GM12878 (cell line): ENCODE measurements around the gene LSM7. TPM values are rescaled to one million over a fixed set of nuclear protein-coding genes. Genes with fewer than 3 reads are reported as not detected.
A peak's percentile ranks its signal among the peaks of the same experiment; 100 is the strongest.

Experiments used
- ATAC-seq: fragments of 200-7000 bp; cut with Tn5 transposase; 3 replicates; pipeline ENCODE4 v1.9.1; 2020; ENCODE audit warnings: mild to moderate bottlenecking, moderate library complexity
- BruUV-seq: library from RNA; stranded (reverse); fragments of 400-500 nt; replicated peaks from 2 replicates; lab custom pipeline; 2021; lab: Mats Ljungman, UMichigan
- CTCF ChIA-PET: fragments of 300-600 bp; sonication (Branson Sonifier 250); formaldehyde crosslinking; extraction: SDS; loops from one replicate; lab custom pipeline; 2021; ENCODE audit warnings: inconsistent platforms; lab: Yijun Ruan, JAX
- POLR2A ChIA-PET: fragments of 350-600 bp; formaldehyde crosslinking; extraction: SDS; loops from one replicate; lab custom pipeline; 2021; ENCODE audit warnings: inconsistent platforms; lab: Charles Lee
- RAD21 ChIA-PET: fragments of 300-600 bp; sonication (Branson Sonifier 250); formaldehyde crosslinking; loops from one replicate; lab custom pipeline; 2023; ENCODE audit warnings: antibody characterized with exemption; ENCODE audit not compliant: unreplicated experiment; lab: Charles Lee
- SMC1A ChIA-PET: fragments of 300-600 bp; sonication (Branson Sonifier 250); formaldehyde crosslinking; loops from one replicate; lab custom pipeline; 2023; ENCODE audit not compliant: unreplicated experiment, uncharacterized antibody; lab: Charles Lee
- DNase-seq: peaks from one replicate; pipeline ENCODE4 v3.0.0-alpha.2; 2011; ENCODE audit warnings: low read depth, low spot score
- FAIRE-seq: peaks from 3 replicates; lab custom pipeline; 2011; peaks lifted over from hg19 to GRCh38; lab: Jason Lieb, UNC
- H2AFZ ChIP-seq: 2 replicates; pipeline ENCODE4 v1.6.0; 2011; ENCODE audit warnings: low read depth, low read length, control low read depth; ENCODE audit not compliant: control insufficient read depth
- H3K27ac ChIP-seq: 2 replicates; pipeline ENCODE4 v1.5.1; 2011; ENCODE audit warnings: control low read depth; ENCODE audit not compliant: control insufficient read depth, insufficient read depth
- H3K27me3 ChIP-seq, 2 experiments: replicated peaks in 1 of 2; 2 replicates each; pipeline versions ENCODE4 v1.6.0 to v1.6.1; 2011; ENCODE audit warnings: low read length in 1 of 2; ENCODE audit not compliant: control insufficient read depth in 2 of 2, insufficient read depth in 2 of 2
- H3K36me3 ChIP-seq, 2 experiments: 2 replicates each; pipeline ENCODE4 v1.5.1; 2011; ENCODE audit warnings: low read length in 1 of 2; ENCODE audit not compliant: control insufficient read depth in 2 of 2, insufficient read depth in 2 of 2
- H3K4me1 ChIP-seq: 2 replicates; pipeline ENCODE4 v1.6.1; 2011; ENCODE audit warnings: mild to moderate bottlenecking, low read length, moderate library complexity, mixed read lengths; ENCODE audit not compliant: control insufficient read depth, insufficient read depth
- H3K4me2 ChIP-seq: 2 replicates; pipeline ENCODE4 v1.6.0; 2011; ENCODE audit warnings: control low read depth; ENCODE audit not compliant: control insufficient read depth, insufficient read depth
- H3K4me3 ChIP-seq: fragments of 200-600 bp; sonication (generic); 2 replicates; pipeline ENCODE4 v1.5.1; 2016
- H3K79me2 ChIP-seq: 2 replicates; pipeline ENCODE4 v1.6.0; 2011; ENCODE audit warnings: low read length; ENCODE audit not compliant: control insufficient read depth, insufficient read depth
- H3K9ac ChIP-seq: 2 replicates; pipeline ENCODE4 v1.8.0; 2011; ENCODE audit warnings: low read length, control low read depth, mixed read lengths; ENCODE audit not compliant: control insufficient read depth, insufficient read depth
- H3K9me3 ChIP-seq: replicated peaks from 3 replicates; pipeline ENCODE4 v1.5.1; 2011; ENCODE audit warnings: mild to moderate bottlenecking, low read length; ENCODE audit not compliant: control insufficient read depth, insufficient read depth
- H4K20me1 ChIP-seq: 2 replicates; pipeline ENCODE4 v1.6.0; 2011; ENCODE audit not compliant: control insufficient read depth, insufficient read depth
- BCL3 ChIP-seq: IDR thresholded peaks from 2 replicates; pipeline ENCODE4 v1.6.1; 2011; ENCODE audit warnings: borderline replicate concordance, low read depth, mild to moderate bottlenecking, moderate library complexity, low read length; ENCODE audit not compliant: insufficient read depth, poor library complexity, severe bottlenecking
- CREB1 ChIP-seq: IDR thresholded peaks from 2 replicates; pipeline ENCODE4 v1.6.1; 2012; ENCODE audit warnings: low read depth, mild to moderate bottlenecking, inconsistent platforms
- CREM ChIP-seq: IDR thresholded peaks from 2 replicates; pipeline ENCODE4 v1.6.1; 2014; ENCODE audit warnings: antibody characterized with exemption, low read depth
- FOXK2 ChIP-seq: fragments of 450-650 bp; IDR thresholded peaks from 2 replicates; pipeline ENCODE4 v1.6.1; 2017; ENCODE audit warnings: mild to moderate bottlenecking, moderate library complexity
- IKZF1 ChIP-seq: fragments of 450-650 bp; conservative IDR thresholded peaks from 2 replicates; pipeline ENCODE4 v1.6.1; 2017; ENCODE audit warnings: antibody characterized with exemption, mild to moderate bottlenecking
- PBX3 ChIP-seq: IDR thresholded peaks from 2 replicates; pipeline ENCODE4 v1.6.1; 2011; ENCODE audit warnings: mild to moderate bottlenecking, low read depth, low read length, moderate library complexity; ENCODE audit not compliant: insufficient replicate concordance
- POLR2A ChIP-seq: IDR thresholded peaks from 2 replicates; pipeline ENCODE4 v1.6.1; 2011; ENCODE audit warnings: low read depth, mild to moderate bottlenecking, low read length
- RAD21 ChIP-seq: IDR thresholded peaks from 2 replicates; pipeline ENCODE4 v1.6.1; 2011; ENCODE audit warnings: mild to moderate bottlenecking, low read depth, low read length, moderate library complexity; ENCODE audit not compliant: insufficient read depth
- RB1 ChIP-seq: fragments of 450-650 bp; formaldehyde crosslinking; IDR thresholded peaks from 2 replicates; pipeline ENCODE4 v1.6.1; 2017; ENCODE audit warnings: mild to moderate bottlenecking, borderline replicate concordance
- SKIL ChIP-seq: fragments of 450-650 bp; IDR thresholded peaks from 2 replicates; pipeline ENCODE4 v1.6.1; 2017; ENCODE audit warnings: mild to moderate bottlenecking, low read depth, inconsistent platforms; ENCODE audit not compliant: poor library complexity, severe bottlenecking
- SMC3 ChIP-seq: IDR thresholded peaks from 2 replicates; pipeline ENCODE4 v1.6.1; 2011; ENCODE audit warnings: low read length, improper control_type of control experiment, borderline replicate concordance
- TCF7 ChIP-seq: IDR thresholded peaks from 2 replicates; pipeline ENCODE4 v1.6.1; 2014; ENCODE audit warnings: antibody characterized with exemption, borderline replicate concordance
- ZBTB40 ChIP-seq: fragments of 450-650 bp; IDR thresholded peaks from 2 replicates; pipeline ENCODE4 v1.6.1; 2016; ENCODE audit warnings: mild to moderate bottlenecking, moderate library complexity, borderline replicate concordance
- ZNF24 ChIP-seq: fragments of 450-650 bp; IDR thresholded peaks from 2 replicates; pipeline ENCODE4 v1.6.1; 2017; ENCODE audit warnings: antibody characterized with exemption, mild to moderate bottlenecking
- WGBS: methylation state at CpG from one replicate; pipeline ENCODE4 v1.1.6; 2016; ENCODE audit warnings: low lambda C conversion rate; ENCODE audit not compliant: insufficient replicate concordance, insufficient coverage; ENCODE audit errors: missing lambda C conversion rate; 5-methylcytosine and 5-hydroxymethylcytosine counted together
- in situ Hi-C: fragments of 300-500 bp; cut with MboI; formaldehyde crosslinking; loops from 9 replicates; pipeline ENCODE4 v1.14.3; 2018; ENCODE audit warnings: mixed read lengths
- intact Hi-C: fragments of 100-400 bp; cut with micrococcal nuclease; formaldehyde crosslinking; loops from one replicate; pipeline ENCODE4 v1.14.2; 2022; ENCODE audit not compliant: unreplicated experiment
- polyA plus RNA-seq, 11 experiments: library from polyadenylated mRNA; depleted of rRNA in 4 of 11; unstranded in 6 of 11; stranded (reverse) in 5 of 11; fragments of >200 nt; fragmentation: Nextera tagmentation in 4 of 11; fragmentation: Illumina TruSeq in 1 of 11; extraction: Ambion mirVana in 4 of 11; extraction: Trizol in 1 of 11; gene quantifications; 1 replicate in 1 of 11; 2 replicates in 10 of 11; pipeline versions ENCODE4 v1.2.1 to v1.2.3, GENCODE V29; 2011 to 2016; ENCODE audit warnings: inconsistent platforms in 2 of 11, missing spikeins in 2 of 11, low read depth in 1 of 11
- total RNA-seq, 4 experiments: library from RNA; depleted of rRNA in 3 of 4; stranded (reverse); fragments of >200 nt in 3 of 4; fragmentation: Illumina TruSeq in 1 of 4; extraction: Trizol in 1 of 4; gene quantifications; 2 replicates each; pipeline versions ENCODE4 v1.2.1 to v1.2.3, GENCODE V29; 2013 to 2021

Gene LSM7
- total and polyA plus RNA-seq, 10 of the 15 experiments (the other 5 are each of a cell fraction or from before 2014, with no cell fraction given) = 24.4 to 424 (median 217) TPM

- TF ChIP-seq BCL3 = no peak
- TF ChIP-seq POLR2A = no peak
- TF ChIP-seq SKIL = no peak
- TF ChIP-seq ZNF24 = no peak
- TF ChIP-seq CREB1 = no peak
- TF ChIP-seq FOXK2 = no peak
- no peak for TF ChIP-seq CREM
- TF ChIP-seq SMC3 = no peak
Observed at GRCh38 chr19:2317300-2317699, 11.1 kb downstream of the LSM7 start (continued).

- in situ Hi-C loops (loop anchor here (5.0 kb wide), 1 partner anchor 84 kb away; no protein-coding TSS in a partner anchor), intact Hi-C loops (loop anchor here (1.0 kb wide), 1 partner anchor 41 kb away; no protein-coding TSS in a partner anchor)
- FAIRE-seq (no peak), ATAC-seq (peak; percentile 90), DNase-seq (no peak)
- H2AFZ ChIP-seq = no peak overlapping the region
- ChIA-PET POLR2A (interaction anchor here (0.5 to 1.4 kb wide), 5 partner anchors 12 to 224 kb away, joined by 3 to 5 read pairs (median 3); partner anchors contain the start of gene LSM7), CTCF (interaction anchor here (0.5 to 2.8 kb wide), 13 partner anchors 12 to 479 kb away, joined by 3 to 11 read pairs (median 5); partner anchors contain the start of genes LSM7 and SPPL2B), SMC1A (interaction anchor here (0.9 to 2.2 kb wide), 7 partner anchors 27 to 298 kb away, joined by 3 to 14 read pairs (median 4); no protein-coding TSS in a partner anchor), RAD21 (interaction anchor here (1.5 to 1.9 kb wide), 2 partner anchors 27 to 160 kb away, joined by 4 to 5 read pairs; no protein-coding TSS in a partner anchor)
- peaks cover 3% of the 10 kb centered on the region; the same call in 1 of the 2 replicates for H3K4me1 ChIP-seq
- H3K9ac ChIP-seq = no peak overlapping the region
- no TSS peak for BruUV-seq
- H4K20me1 ChIP-seq = no peaks in the 10 kb centered on the region
- H3K4me3 ChIP-seq = no peak overlapping the region
- H3K4me2 ChIP-seq = peak overlapping the region; percentile 5; the same call in 1 of the 2 replicates
- H3K27me3 ChIP-seq = no peaks in the 10 kb centered on the region
- WGBS = 23% methylated on average over 22 of the region's 22 CpGs
- peaks cover 6% of the 10 kb centered on the region; the same call in 1 of the 3 replicates for H3K9me3 ChIP-seq
- H3K79me2 ChIP-seq = no peaks in the 10 kb centered on the region
- H3K27ac ChIP-seq = no peak overlapping the region
- H3K36me3 ChIP-seq = no peaks in the 10 kb centered on the region; a peak in 1 of 4 replicates
- no peak for TF ChIP-seq PBX3
- peak; percentile 74 for TF ChIP-seq RAD21
- TF ChIP-seq TCF7 = no peak
- no peak for TF ChIP-seq ZBTB40
- no peak for TF ChIP-seq RB1
- TF ChIP-seq IKZF1 = no peak
Observed at GRCh38 chr19:2315818-2316353, 12.5 kb downstream of the LSM7 start.
